Testis (tissue), 3 donors: ENCODE data around the gene TWSG1. TPM values are rescaled to one million over a fixed set of nuclear protein-coding genes. Genes with fewer than 3 reads are reported as not detected.

Experiments used
- DNase-seq: peaks from one replicate; pipeline ENCODE4 v3.0.0-alpha.2; 2019
- H3K27ac ChIP-seq, 2 donors: fragments of 200-600 bp; sonication (generic); one replicate each; pipeline ENCODE4 v1.5.1; 2019
- H3K27me3 ChIP-seq: fragments of 200-600 bp; sonication (generic); one replicate; pipeline ENCODE4 v1.5.1; 2019
- H3K36me3 ChIP-seq: fragments of 200-600 bp; sonication (generic); one replicate; pipeline ENCODE4 v1.5.1; 2017; ENCODE audit warnings: low read depth; ENCODE audit errors: missing control alignments
- H3K4me1 ChIP-seq: fragments of 200-600 bp; sonication (generic); one replicate; pipeline ENCODE4 v1.5.1; 2019
- H3K4me3 ChIP-seq, 2 donors: fragments of 200-600 bp; sonication (generic); one replicate each; pipeline ENCODE4 v1.5.1; 2017 to 2019
- H3K9me3 ChIP-seq: fragments of 200-600 bp; sonication (generic); one replicate; pipeline ENCODE4 v1.5.1; 2017
- CTCF ChIP-seq, 3 experiments: fragments of 450-650 bp in 2 of 3; fragments of 200-600 bp in 1 of 3; sonication (generic) in 1 of 3; IDR thresholded peaks; one replicate each; pipeline ENCODE4 v1.5.1; 2016 to 2019; ENCODE audit warnings: antibody characterized with exemption in 3 of 3, mild to moderate bottlenecking in 2 of 3, moderate library complexity in 1 of 3
- POLR2A ChIP-seq: fragments of 450-650 bp; IDR thresholded peaks from one replicate; pipeline ENCODE4 v1.6.1; 2017; ENCODE audit warnings: antibody characterized with exemption, mild to moderate bottlenecking, moderate library complexity
- WGBS, 2 donors: methylation state at CpG; one replicate each; pipeline ENCODE4 v1.1.5; 2018; 5-methylcytosine and 5-hydroxymethylcytosine counted together
- intact Hi-C: fragments of 100-400 bp; cut with DNase I; formaldehyde crosslinking; loops from one replicate; pipeline ENCODE4 v1.15.1; 2023; ENCODE audit warnings: low total_unique reads
- polyA plus RNA-seq: library from polyadenylated mRNA; stranded (reverse); fragments of 350-450 nt; fragmentation: Illumina TruSeq; extraction: RNeasy Lipid Tissue Mini Kit (QIAGEN cat#74804); gene quantifications from one replicate; pipeline ENCODE4 v1.2.3, GENCODE V29; 2014; ENCODE audit warnings: low read depth, low replicate concordance; ENCODE audit not compliant: insufficient read depth
- total RNA-seq, 2 donors: library from RNA; depleted of rRNA; stranded (reverse); fragments of >200 nt; gene quantifications; one replicate each; pipeline ENCODE4 v1.2.3, GENCODE V29; 2016

The TWSG1 gene
- total and polyA plus RNA-seq, 3 donors from 2014 or later, result 20.1 to 26.6 (median 23.8) TPM

- no peak for DNase-seq
- TF ChIP-seq CTCF (IDR thresholded peaks at IDR 0.05), result no peak
- no peak for TF ChIP-seq POLR2A
- intact Hi-C loops, result no loop called here
- Histone ChIP-seq H3K4me3 (no peak overlapping the region), H3K4me1 (no peaks in the 10 kb centered on the region), H3K27ac (no peak overlapping the region), H3K9me3 (no peaks in the 10 kb centered on the region), H3K27me3 (no peaks in the 10 kb centered on the region), H3K36me3 (no peaks in the 10 kb centered on the region)
- whole genome bisulfite sequencing, 2 donors, result 94 to 96% methylated on average over 6 of the region's 6 CpGs
Observed at GRCh38 chr18:9379118-9379517, 44.5 kb downstream of the TWSG1 start.

DNA sequence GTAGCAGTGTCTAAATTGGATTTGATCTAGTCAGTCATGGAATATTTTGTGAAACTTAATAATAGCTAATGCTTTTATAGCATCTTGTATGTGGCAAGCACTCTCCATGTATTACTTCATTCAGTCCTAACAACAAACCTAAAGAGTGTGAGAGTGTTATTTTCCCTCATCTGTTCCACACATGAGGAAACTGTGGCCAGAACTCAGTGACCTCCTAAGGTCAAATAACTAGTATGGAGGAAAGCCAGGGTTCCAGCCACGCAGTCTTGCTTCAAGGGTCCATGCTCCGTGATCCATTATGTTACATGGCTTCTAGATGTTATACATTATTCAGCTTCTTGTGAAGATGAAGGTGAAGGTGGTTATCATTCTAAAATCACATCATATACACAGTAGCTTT, 45.5 kb downstream of the TWSG1 start:
- no peaks in the 10 kb centered on the region for H3K4me1 ChIP-seq
- no peak overlapping the region for H3K27ac ChIP-seq
- no peak for DNase-seq
- H3K27me3 ChIP-seq, result no peaks in the 10 kb centered on the region
- no peaks in the 10 kb centered on the region for H3K9me3 ChIP-seq
- no peak overlapping the region for H3K4me3 ChIP-seq
- 56 to 60% methylated on average over 2 of the region's 2 CpGs for WGBS, 2 donors
- no peaks in the 10 kb centered on the region for H3K36me3 ChIP-seq
- TF ChIP-seq POLR2A, result no peak
- no peak for TF ChIP-seq CTCF (IDR thresholded peaks at IDR 0.05)
- intact Hi-C loops, result no loop called here

DNA sequence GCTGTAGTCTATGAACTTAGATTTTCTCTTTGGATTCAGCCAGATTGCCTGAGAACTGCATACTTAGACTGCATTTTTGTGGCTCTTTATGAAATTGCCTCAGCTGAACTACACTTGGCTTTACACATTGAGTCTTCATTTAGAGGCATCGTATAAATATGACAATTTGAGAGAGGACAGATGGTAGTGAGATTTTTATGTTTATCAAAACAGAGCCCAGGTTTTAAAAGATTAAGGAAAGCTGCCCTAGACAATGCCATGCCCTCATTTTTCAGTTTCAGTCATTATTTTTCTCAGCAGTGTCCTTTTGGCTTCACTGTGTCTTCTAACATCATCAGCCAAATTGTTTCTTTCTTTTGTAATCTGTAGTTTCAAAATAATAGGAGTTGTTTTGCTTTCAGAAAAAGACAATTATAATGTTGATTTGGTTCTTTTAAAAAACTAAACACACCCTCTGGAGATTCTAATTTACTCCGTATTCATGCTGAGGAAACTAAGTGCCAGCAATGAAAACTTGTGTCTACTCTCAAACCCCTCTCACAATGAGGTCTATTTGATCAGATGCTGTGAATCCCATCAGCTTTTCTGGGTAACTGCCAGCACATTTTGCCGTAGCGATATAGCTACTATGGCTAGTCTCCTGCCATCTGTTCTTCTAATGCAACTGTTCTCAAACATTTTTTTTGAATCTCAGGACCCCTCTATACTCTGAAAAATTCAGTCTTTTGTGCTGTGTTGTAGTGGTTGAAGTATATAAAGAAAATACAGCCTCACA, 46.2 kb downstream of the TWSG1 start:
- Histone ChIP-seq H3K27ac (no peak overlapping the region), H3K36me3 (no peaks in the 10 kb centered on the region), H3K27me3 (no peaks in the 10 kb centered on the region), H3K4me1 (no peaks in the 10 kb centered on the region), H3K4me3 (no peak overlapping the region), H3K9me3 (no peaks in the 10 kb centered on the region)
- intact Hi-C loops, result no loop called here
- no peak for DNase-seq
- TF ChIP-seq POLR2A (no peak), CTCF (IDR thresholded peaks at IDR 0.05) (no peak)
- 42 to 58% methylated on average over 4 of the region's 4 CpGs for WGBS, 2 donors

GRCh38 chr18:9386879-9387278, 52.3 kb downstream of the TWSG1 start:
- Histone ChIP-seq H3K27me3 (no peaks in the 10 kb centered on the region), H3K36me3 (no peaks in the 10 kb centered on the region), H3K4me3 (no peak overlapping the region), H3K27ac (no peak overlapping the region), H3K4me1 (no peaks in the 10 kb centered on the region), H3K9me3 (no peaks in the 10 kb centered on the region)
- DNase-seq, result no peak
- TF ChIP-seq CTCF (IDR thresholded peaks at IDR 0.05) (no peak), POLR2A (no peak)
- 71 to 74% methylated on average over 1 of the region's 1 CpG for WGBS, 2 donors
- intact Hi-C loops, result no loop called here

- Histone ChIP-seq H3K27me3 (no peaks in the 10 kb centered on the region), H3K4me1 (no peaks in the 10 kb centered on the region), H3K9me3 (no peaks in the 10 kb centered on the region), H3K4me3 (no peak overlapping the region), H3K36me3 (no peaks in the 10 kb centered on the region), H3K27ac (no peak overlapping the region)
- 77 to 93% methylated on average over 1 of the region's 1 CpG for WGBS, 2 donors
- intact Hi-C loops, result no loop called here
- DNase-seq, result no peak
- no peak for TF ChIP-seq POLR2A
- TF ChIP-seq CTCF (IDR thresholded peaks at IDR 0.05), result no peak
Observed at GRCh38 chr18:9387891-9388290, 53.3 kb downstream of the TWSG1 start.
